ENCODE measurements around the gene SBF1.

DNA sequence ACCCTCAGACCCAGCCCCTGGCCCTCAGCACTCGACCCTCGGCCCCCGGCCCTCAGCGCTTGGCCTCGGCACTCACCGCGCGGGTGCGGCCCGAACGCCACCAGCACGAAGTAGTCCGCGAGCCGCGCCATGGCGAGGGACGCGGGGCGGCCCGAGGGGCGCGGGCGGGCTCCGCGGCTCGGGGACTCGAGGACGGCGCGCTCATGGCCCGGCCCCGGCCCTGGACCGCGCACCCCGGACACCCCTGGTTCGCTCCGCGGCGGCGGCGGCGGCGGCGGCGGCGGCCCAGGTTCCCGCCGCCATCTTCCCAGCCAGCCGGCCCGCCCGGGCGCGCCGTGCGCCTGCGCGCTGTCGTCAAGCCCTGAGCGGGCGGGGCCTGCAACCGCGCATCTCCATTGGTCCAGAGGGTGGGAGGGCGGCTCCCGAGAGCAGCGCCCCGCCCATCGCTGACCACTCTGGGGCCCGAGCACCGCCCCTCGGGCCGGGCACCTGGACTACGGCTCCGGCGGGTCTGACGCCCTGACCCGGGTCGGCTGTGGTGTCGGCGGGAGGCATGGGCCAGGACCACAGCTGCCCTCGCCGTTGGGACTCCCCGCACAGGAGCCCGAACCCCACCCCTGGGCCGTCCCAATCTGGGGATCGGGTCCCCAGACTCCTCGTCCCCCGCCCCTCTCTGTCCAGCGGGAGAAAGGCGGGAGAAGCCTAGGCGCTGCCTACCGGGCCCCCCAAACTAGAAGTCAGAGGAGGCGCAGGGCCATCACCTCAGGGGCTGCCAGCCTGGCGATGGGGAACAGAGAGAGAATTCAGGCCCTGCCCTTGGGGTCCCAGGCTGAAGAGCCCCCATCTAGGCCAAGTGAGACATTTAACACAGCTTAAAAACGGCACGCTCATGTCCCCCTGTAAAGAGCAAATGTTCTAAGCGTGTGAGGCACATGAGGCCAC is at the start of gene SBF1:
- TF ChIP-seq, protein P1, sequence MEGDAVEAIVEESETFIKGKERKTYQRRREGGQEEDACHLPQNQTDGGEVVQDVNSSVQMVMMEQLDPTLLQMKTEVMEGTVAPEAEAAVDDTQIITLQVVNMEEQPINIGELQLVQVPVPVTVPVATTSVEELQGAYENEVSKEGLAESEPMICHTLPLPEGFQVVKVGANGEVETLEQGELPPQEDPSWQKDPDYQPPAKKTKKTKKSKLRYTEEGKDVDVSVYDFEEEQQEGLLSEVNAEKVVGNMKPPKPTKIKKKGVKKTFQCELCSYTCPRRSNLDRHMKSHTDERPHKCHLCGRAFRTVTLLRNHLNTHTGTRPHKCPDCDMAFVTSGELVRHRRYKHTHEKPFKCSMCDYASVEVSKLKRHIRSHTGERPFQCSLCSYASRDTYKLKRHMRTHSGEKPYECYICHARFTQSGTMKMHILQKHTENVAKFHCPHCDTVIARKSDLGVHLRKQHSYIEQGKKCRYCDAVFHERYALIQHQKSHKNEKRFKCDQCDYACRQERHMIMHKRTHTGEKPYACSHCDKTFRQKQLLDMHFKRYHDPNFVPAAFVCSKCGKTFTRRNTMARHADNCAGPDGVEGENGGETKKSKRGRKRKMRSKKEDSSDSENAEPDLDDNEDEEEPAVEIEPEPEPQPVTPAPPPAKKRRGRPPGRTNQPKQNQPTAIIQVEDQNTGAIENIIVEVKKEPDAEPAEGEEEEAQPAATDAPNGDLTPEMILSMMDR (IDR thresholded peaks at IDR 0.05) = no peak
- peak; percentile 61 to 77 for TF ChIP-seq POLR2AphosphoS5 (IDR thresholded peaks at IDR 0.05)
- TF ChIP-seq POLR2A (IDR thresholded peaks at IDR 0.05; ENCODE audit: low read depth) = peak; percentile 8

Data from esophagus muscularis mucosa (tissue), 3 donors.